Endodermal cell (in vitro differentiated cells): ENCODE data around the gene TMEM72. TPM values are rescaled to one million over a fixed set of nuclear protein-coding genes. Genes with fewer than 3 reads are reported as not detected.

Experiments used
- DNase-seq: peaks from one replicate; pipeline ENCODE4 v3.0.0-alpha.2; 2017
- H3K27ac ChIP-seq: 2 replicates; pipeline ENCODE4 v1.5.1; 2013; ENCODE audit warnings: mild to moderate bottlenecking, low read depth, low read length, moderate library complexity
- H3K27me3 ChIP-seq: 2 replicates; pipeline ENCODE4 v1.6.1; 2013; ENCODE audit warnings: mild to moderate bottlenecking, low read length, moderate library complexity; ENCODE audit not compliant: insufficient read depth, control insufficient read depth, poor library complexity, severe bottlenecking
- H3K36me3 ChIP-seq: 2 replicates; pipeline ENCODE4 v1.7.0; 2013; ENCODE audit warnings: mild to moderate bottlenecking, low read length, moderate library complexity; ENCODE audit not compliant: control insufficient read depth, insufficient read depth
- H3K4me1 ChIP-seq: one replicate; pipeline ENCODE4 v1.7.0; 2013; ENCODE audit warnings: low read length; ENCODE audit not compliant: control insufficient read depth, insufficient read depth
- H3K4me3 ChIP-seq: 2 replicates; pipeline ENCODE4 v1.5.1; 2013; ENCODE audit warnings: mild to moderate bottlenecking, low read length, moderate library complexity
- H3K9ac ChIP-seq: 2 replicates; pipeline ENCODE4 v1.6.1; 2013; ENCODE audit warnings: mild to moderate bottlenecking, low read length, moderate library complexity; ENCODE audit not compliant: poor library complexity, severe bottlenecking; ENCODE audit errors: extremely low read depth
- H3K9me3 ChIP-seq: 2 replicates; pipeline ENCODE4 v1.6.1; 2013; ENCODE audit warnings: mild to moderate bottlenecking, low read length, moderate library complexity; ENCODE audit not compliant: control insufficient read depth
- H3K27ac Mint-ChIP-seq: 2 replicates; pipeline ENCODE4 v1.8.0; 2020; ENCODE audit warnings: mixed read lengths
- H3K27me3 Mint-ChIP-seq: 2 replicates; pipeline ENCODE4 v1.8.0; 2021; ENCODE audit warnings: mild to moderate bottlenecking, mixed read lengths; ENCODE audit not compliant: insufficient read depth
- H3K36me3 Mint-ChIP-seq: 2 replicates; pipeline ENCODE4 v1.8.0; 2020; ENCODE audit warnings: low read depth, mixed read lengths
- H3K4me1 Mint-ChIP-seq: 2 replicates; pipeline ENCODE4 v1.8.0; 2020; ENCODE audit warnings: mixed read lengths
- H3K4me3 Mint-ChIP-seq: 2 replicates; pipeline ENCODE4 v1.8.0; 2020; ENCODE audit warnings: mild to moderate bottlenecking, moderate library complexity, mixed read lengths
- H3K9me3 Mint-ChIP-seq: 2 replicates; pipeline ENCODE4 v1.8.0; 2020; ENCODE audit warnings: mild to moderate bottlenecking, mixed read lengths
- WGBS, 2 experiments: methylation state at CpG; one replicate each; pipeline versions ENCODE4 v1.1.5 to v1.1.7; 2013; ENCODE audit warnings: missing lambda C conversion rate in 2 of 2, mixed read lengths in 1 of 2; ENCODE audit not compliant: insufficient coverage in 1 of 2, insufficient read length in 1 of 2; 5-methylcytosine and 5-hydroxymethylcytosine counted together
- total RNA-seq, 2 donors: library from RNA; stranded (reverse); fragmentation: NEBNext Ultra II Directional in 1 of 2; extraction: Animal tissue kit (Norgen Biotek cat#: 25700) in 1 of 2; gene quantifications; 2 replicates in 1 of 2; 3 replicates in 1 of 2; pipeline ENCODE4 v1.2.1, GENCODE V29; 2021
- TF ChIP-seq, protein P1 (sequence below): fragments of 200-600 bp; sonication (generic); conservative IDR thresholded peaks from 2 replicates; pipeline ENCODE4 v1.5.0; 2021; ENCODE audit warnings: antibody characterized with exemption, mild to moderate bottlenecking

The TMEM72 gene
- total RNA-seq, 2 donors from 2014 or later, result not detected

DNA sequence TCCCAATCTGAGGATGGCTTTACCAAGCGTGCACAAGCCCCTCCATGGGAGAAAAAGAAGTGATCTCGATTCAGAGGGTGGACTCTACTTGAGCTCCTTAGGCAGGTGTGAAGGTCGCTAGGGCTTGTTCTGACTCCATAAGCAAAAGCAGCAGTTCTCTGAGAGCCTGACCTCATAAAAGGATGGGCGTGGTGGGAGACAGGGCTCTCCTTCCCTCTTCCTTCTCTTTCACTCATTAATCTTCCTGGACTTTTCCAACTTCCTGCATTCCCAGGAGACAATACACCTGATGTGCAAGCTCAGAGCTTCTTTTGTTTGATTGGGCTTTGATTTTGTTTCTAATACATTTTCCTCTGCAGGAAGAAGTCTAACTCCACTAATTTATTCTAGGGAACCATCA, 22.3 kb upstream of the TMEM72 start:
- Mint-ChIP-seq H3K27me3 (no peaks in the 10 kb centered on the region), H3K9me3 (no peaks in the 10 kb centered on the region), H3K36me3 (no peaks in the 10 kb centered on the region), H3K4me1 (no peaks in the 10 kb centered on the region), H3K27ac (no peak overlapping the region), H3K4me3 (no peak overlapping the region)
- Histone ChIP-seq H3K9ac (no peak overlapping the region), H3K9me3 (no peaks in the 10 kb centered on the region), H3K27me3 (no peaks in the 10 kb centered on the region), H3K4me3 (no peak overlapping the region), H3K27ac (no peak overlapping the region), H3K4me1 (no peaks in the 10 kb centered on the region), H3K36me3 (no peaks in the 10 kb centered on the region)
- peak; percentile 6 for DNase-seq
- WGBS, 2 experiments, result 91 to 93% methylated on average over 4 of the region's 4 CpGs
- TF ChIP-seq, protein P1, sequence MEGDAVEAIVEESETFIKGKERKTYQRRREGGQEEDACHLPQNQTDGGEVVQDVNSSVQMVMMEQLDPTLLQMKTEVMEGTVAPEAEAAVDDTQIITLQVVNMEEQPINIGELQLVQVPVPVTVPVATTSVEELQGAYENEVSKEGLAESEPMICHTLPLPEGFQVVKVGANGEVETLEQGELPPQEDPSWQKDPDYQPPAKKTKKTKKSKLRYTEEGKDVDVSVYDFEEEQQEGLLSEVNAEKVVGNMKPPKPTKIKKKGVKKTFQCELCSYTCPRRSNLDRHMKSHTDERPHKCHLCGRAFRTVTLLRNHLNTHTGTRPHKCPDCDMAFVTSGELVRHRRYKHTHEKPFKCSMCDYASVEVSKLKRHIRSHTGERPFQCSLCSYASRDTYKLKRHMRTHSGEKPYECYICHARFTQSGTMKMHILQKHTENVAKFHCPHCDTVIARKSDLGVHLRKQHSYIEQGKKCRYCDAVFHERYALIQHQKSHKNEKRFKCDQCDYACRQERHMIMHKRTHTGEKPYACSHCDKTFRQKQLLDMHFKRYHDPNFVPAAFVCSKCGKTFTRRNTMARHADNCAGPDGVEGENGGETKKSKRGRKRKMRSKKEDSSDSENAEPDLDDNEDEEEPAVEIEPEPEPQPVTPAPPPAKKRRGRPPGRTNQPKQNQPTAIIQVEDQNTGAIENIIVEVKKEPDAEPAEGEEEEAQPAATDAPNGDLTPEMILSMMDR, result no peak

DNA sequence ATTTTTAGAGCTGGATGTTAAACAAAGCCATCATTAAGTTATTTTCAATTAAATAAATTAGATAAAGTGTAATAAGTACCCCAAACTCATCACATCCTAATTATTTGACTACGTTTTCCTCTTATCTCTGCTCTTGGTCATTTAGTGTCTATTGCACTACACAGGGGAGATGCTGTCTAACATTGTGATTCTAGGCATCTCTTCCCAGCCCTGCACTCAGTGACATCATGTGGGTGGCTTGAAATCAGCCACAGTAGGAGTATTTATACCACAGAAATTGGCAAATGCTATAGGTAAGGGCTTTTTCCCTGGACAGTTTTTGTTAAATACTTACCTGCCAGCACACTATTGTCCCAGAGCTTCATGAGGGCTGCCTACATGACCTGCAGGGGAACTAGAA, 21.3 kb upstream of the TMEM72 start:
- Mint-ChIP-seq H3K36me3 (no peaks in the 10 kb centered on the region), H3K4me3 (no peak overlapping the region), H3K27ac (no peak overlapping the region), H3K27me3 (no peaks in the 10 kb centered on the region), H3K4me1 (no peaks in the 10 kb centered on the region), H3K9me3 (no peaks in the 10 kb centered on the region)
- no peak for DNase-seq
- H3K27ac ChIP-seq, result no peak overlapping the region
- no peaks in the 10 kb centered on the region for H3K4me1 ChIP-seq
- H3K27me3 ChIP-seq, result no peaks in the 10 kb centered on the region
- H3K4me3 ChIP-seq, result no peak overlapping the region
- H3K9me3 ChIP-seq, result no peaks in the 10 kb centered on the region
- no peaks in the 10 kb centered on the region for H3K36me3 ChIP-seq
- H3K9ac ChIP-seq, result no peak overlapping the region
- 94 to 100% methylated on average over 1 of the region's 1 CpG for WGBS, 2 experiments
- TF ChIP-seq, protein P1, result no peak

DNA sequence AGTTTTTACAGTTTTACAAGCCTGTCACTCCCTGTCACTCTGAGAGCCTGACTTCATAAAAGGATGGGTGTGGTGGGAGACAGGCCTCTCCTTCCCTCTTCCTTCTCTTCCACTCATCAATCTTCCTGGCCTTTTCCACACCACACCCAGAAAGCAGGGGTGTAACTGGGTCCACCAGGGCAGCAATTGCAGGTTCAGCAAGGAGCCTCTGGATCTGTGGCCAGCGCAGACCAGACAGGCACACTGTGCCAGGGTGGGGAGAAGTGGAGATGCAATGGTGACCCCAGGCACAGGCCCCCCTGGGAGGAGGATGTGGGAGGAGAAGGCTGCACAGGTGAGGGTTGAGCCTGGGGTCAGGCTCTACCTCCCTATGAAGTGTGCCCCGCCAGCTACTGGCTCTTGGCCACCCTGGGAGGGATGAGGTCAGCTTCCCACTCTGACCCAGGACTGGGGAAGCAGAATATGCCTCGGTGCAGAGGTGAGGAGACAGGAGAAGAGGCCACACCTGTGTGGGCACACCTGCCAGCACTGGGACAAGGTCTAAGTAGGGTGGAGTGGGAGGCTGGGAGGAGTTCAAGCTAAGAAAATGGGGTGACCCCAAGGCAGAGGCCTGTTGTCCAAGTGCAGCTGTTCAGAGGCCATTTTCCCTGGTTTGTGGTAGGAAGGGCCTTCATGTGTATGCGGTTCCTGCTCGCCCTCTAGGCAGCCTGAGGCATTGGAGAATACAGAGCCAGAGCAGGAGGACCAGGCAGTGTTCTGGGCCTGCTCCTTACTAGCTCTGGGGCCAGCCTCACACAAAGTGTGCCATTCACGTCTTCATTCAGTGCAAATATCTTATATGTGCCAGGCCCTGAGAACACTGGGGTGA, 20.2 kb upstream of the TMEM72 start:
- H3K4me1 ChIP-seq, result no peaks in the 10 kb centered on the region
- WGBS, 2 experiments, result 93 to 95% methylated on average over 3 to 6 of the region's 6 CpGs
- Mint-ChIP-seq H3K4me3 (no peak overlapping the region), H3K27me3 (no peaks in the 10 kb centered on the region), H3K9me3 (no peaks in the 10 kb centered on the region), H3K4me1 (no peaks in the 10 kb centered on the region), H3K27ac (no peak overlapping the region), H3K36me3 (no peaks in the 10 kb centered on the region)
- TF ChIP-seq, protein P1, result no peak
- no peaks in the 10 kb centered on the region for H3K36me3 ChIP-seq
- H3K27me3 ChIP-seq, result no peaks in the 10 kb centered on the region
- H3K27ac ChIP-seq, result no peak overlapping the region
- no peak overlapping the region for H3K4me3 ChIP-seq
- no peaks in the 10 kb centered on the region for H3K9me3 ChIP-seq
- DNase-seq, result peak; percentile 34
- no peak overlapping the region for H3K9ac ChIP-seq
